AG04450 (cell line): Measurements from ENCODE around the gene EPS8L3. TPM values are rescaled to one million over a fixed set of nuclear protein-coding genes. Genes with fewer than 3 reads are reported as not detected.
"Not testable (repeated sequence)": the region's sequence is repeated elsewhere in the genome, so short reads cannot be mapped to it uniquely, and the experiment has no call there.

Experiments used
- CTCF ChIA-PET: fragments of 300-600, 350-600 bp; formaldehyde crosslinking; extraction: SDS; loops from one replicate; lab custom pipeline; 2022; ENCODE audit warnings: antibody characterized with exemption, inconsistent platforms; lab: Charles Lee
- POLR2A ChIA-PET: fragments of 350-600 bp; formaldehyde crosslinking; extraction: SDS; loops from one replicate; lab custom pipeline; 2021; ENCODE audit warnings: antibody characterized with exemption, inconsistent platforms; lab: Yijun Ruan, JAX
- DNase-seq: peaks from one replicate; pipeline ENCODE4 v3.0.0-alpha.2; 2011; ENCODE audit warnings: low read depth, low spot score
- H3K27ac ChIP-seq: one replicate; pipeline ENCODE4 v1.5.1; 2012; ENCODE audit warnings: low read depth, low read length, control low read depth
- H3K27me3 ChIP-seq: one replicate; pipeline ENCODE4 v1.6.0; 2012; ENCODE audit warnings: low read length; ENCODE audit not compliant: control insufficient read depth, insufficient read depth
- H3K4me3 ChIP-seq: 2 replicates; pipeline ENCODE4 v1.5.1; 2011; ENCODE audit warnings: mild to moderate bottlenecking, low read depth, low read length, control low read depth
- H3K9me3 ChIP-seq: 2 replicates; pipeline ENCODE4 v1.5.1; 2012; ENCODE audit warnings: low read length; ENCODE audit not compliant: control insufficient read depth, insufficient read depth
- polyA plus RNA-seq: library from polyadenylated mRNA; depleted of rRNA; stranded (reverse); fragments of >200 nt; gene quantifications from 2 replicates; pipeline ENCODE4 v1.2.3, GENCODE V29; 2011; rRNA removed
- TF ChIP-seq, protein P1 (sequence below): IDR thresholded peaks from 2 replicates; pipeline ENCODE4 v1.5.1; 2011; ENCODE audit warnings: low read depth, low read length, control low read depth, inconsistent platforms

The EPS8L3 gene
- polyA plus RNA-seq, 1 experiment = not detected

DNA sequence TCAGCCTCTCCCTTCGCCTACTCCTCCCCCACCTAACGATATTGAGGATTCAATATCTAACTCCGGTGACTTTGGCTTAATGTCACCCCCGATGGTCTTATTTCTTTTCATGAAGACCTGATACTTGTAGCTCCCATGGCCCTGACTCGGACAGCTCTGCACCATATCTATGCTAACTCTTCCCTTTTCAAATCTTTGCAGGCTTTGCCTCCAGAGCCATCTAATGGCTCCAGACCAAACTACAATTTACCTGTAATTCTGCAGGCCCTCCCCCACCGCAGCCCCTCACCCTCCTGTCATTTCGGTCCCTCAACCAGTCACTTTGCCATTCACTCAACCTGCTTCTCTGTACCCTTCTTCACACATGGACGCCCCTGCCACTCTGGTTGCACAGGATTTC lies 59.5 kb downstream of the EPS8L3 start:
- Histone ChIP-seq H3K9me3 (peaks cover 9% of the 10 kb centered on the region; the same call in 1 of the 2 replicates), H3K27me3 (peaks cover 3% of the 10 kb centered on the region), H3K4me3 (no peak overlapping the region), H3K27ac (no peak overlapping the region)
- TF ChIP-seq, protein P1, sequence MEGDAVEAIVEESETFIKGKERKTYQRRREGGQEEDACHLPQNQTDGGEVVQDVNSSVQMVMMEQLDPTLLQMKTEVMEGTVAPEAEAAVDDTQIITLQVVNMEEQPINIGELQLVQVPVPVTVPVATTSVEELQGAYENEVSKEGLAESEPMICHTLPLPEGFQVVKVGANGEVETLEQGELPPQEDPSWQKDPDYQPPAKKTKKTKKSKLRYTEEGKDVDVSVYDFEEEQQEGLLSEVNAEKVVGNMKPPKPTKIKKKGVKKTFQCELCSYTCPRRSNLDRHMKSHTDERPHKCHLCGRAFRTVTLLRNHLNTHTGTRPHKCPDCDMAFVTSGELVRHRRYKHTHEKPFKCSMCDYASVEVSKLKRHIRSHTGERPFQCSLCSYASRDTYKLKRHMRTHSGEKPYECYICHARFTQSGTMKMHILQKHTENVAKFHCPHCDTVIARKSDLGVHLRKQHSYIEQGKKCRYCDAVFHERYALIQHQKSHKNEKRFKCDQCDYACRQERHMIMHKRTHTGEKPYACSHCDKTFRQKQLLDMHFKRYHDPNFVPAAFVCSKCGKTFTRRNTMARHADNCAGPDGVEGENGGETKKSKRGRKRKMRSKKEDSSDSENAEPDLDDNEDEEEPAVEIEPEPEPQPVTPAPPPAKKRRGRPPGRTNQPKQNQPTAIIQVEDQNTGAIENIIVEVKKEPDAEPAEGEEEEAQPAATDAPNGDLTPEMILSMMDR = no peak
- no peak for DNase-seq
- ChIA-PET CTCF (no interaction called here), POLR2A (no interaction called here)

DNA sequence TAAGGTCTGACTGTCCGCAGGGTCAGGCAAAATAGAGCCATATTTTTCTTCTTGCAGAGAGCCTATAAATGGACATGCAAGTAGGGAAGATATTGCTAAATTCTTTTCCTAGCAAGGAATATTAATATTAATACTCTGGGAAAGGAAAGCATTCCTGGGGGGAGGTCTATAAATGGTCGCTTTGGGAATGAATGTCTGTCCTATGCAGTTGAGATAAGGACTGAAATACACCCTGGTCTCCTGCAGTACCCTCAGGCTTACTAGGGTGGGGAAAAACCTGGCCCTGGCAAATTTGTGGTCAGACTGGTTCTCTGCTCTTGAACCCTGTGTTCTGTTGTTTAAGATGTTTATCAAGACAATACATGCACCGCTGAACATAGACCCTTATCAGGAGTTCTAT lies 60.8 kb downstream of the EPS8L3 start:
- CTCF ChIA-PET, DNase-seq: not testable (repeated sequence)

More for the DNA sequence above, 60.8 kb downstream of the EPS8L3 start:
- H3K4me3 ChIP-seq, H3K9me3 ChIP-seq, POLR2A ChIA-PET, H3K27ac ChIP-seq, H3K27me3 ChIP-seq: not testable (repeated sequence)

Other genes with a start within 250 kb of the EPS8L3 start
- not detected in 2 replicates for gene GPR61, start 224.1 kb downstream of the EPS8L3 start, polyA plus RNA-seq
- 10.2 and 14.8 TPM in 2 replicates for gene GNAI3, start 215.3 kb downstream of the EPS8L3 start, polyA plus RNA-seq
- gene GNAT2, start 144.3 kb downstream of the EPS8L3 start, polyA plus RNA-seq = 0.06 TPM in 1 of 2 replicates, not detected in the other
- gene AMPD2, start 144.1 kb downstream of the EPS8L3 start, polyA plus RNA-seq = 35.4 and 54.2 TPM in 2 replicates
- 62.6 and 64.1 TPM in 2 replicates for gene GSTM4, start 107.8 kb downstream of the EPS8L3 start, polyA plus RNA-seq
- 90.2 and 93.8 TPM in 2 replicates for gene GSTM2, start 95.9 kb downstream of the EPS8L3 start, polyA plus RNA-seq
- gene GSTM1, start 76.1 kb downstream of the EPS8L3 start, polyA plus RNA-seq = 1.6 and 1.8 TPM in 2 replicates
- 11.6 and 12.5 TPM in 2 replicates for gene GSTM5, start 51.7 kb downstream of the EPS8L3 start, polyA plus RNA-seq
- 271 and 299 TPM in 2 replicates for gene GSTM3, start 22.9 kb downstream of the EPS8L3 start, polyA plus RNA-seq
- gene CSF1, start 146.9 kb upstream of the EPS8L3 start, polyA plus RNA-seq = 70.1 and 84.1 TPM in 2 replicates
- 120 and 133 TPM in 2 replicates for gene AHCYL1, start 220.8 kb upstream of the EPS8L3 start, polyA plus RNA-seq